ENCODE results near the gene EXOSC1.
"Not testable (repeated sequence)": the region's sequence is repeated elsewhere in the genome, so short reads cannot be mapped to it uniquely, and the experiment has no call there.

Gene EXOSC1

DNA sequence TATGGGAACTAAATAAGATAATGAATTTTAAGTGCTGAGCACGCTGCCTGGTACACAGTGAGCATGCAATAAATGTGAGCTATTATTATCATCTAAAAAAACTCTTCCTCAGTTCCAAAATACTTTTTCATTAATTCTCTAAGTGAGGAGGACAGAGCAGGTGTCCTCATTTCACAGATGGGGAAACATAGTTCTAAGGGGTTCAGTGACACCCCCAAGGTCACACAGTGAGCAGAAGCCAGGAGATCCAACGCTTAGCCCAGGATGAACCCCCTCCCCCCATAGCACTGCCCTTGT is 37.9 kb downstream of the EXOSC1 start:
- no peak for DNase-seq (ENCODE audit: low spot score)

- peak; percentile 88 for DNase-seq (ENCODE audit: low spot score)
Measured at GRCh38 chr10:97407211-97407951, 38.4 kb downstream of the EXOSC1 start.

GRCh38 chr10:97406483-97406882 is 39.3 kb downstream of the EXOSC1 start:
- DNase-seq (ENCODE audit: low spot score), result not testable (repeated sequence)

DNA sequence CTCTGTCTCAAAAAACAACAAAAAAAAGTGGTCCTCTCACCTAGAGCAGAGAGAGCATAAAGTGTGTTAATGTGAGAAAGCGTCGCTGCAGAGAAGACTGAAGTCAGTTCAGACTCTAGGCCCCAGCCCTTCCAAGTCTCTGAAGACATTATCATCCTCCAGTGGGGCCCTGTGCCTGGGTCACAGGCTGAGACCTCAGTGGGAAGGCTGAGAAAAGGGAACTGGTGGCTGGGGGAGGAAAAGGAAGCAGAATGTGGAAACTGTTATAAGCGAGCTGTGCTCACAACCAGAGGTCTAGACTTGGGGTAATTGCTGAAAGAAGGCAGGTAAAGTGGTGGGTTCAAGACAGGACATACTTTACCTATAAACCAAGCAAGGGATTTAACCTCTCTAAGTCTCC is 39.7 kb downstream of the EXOSC1 start:
- DNase-seq (ENCODE audit: low spot score), result no peak

- no peak for DNase-seq (ENCODE audit: low spot score)
Measured at GRCh38 chr10:97404044-97404443, 41.8 kb downstream of the EXOSC1 start.

DNA sequence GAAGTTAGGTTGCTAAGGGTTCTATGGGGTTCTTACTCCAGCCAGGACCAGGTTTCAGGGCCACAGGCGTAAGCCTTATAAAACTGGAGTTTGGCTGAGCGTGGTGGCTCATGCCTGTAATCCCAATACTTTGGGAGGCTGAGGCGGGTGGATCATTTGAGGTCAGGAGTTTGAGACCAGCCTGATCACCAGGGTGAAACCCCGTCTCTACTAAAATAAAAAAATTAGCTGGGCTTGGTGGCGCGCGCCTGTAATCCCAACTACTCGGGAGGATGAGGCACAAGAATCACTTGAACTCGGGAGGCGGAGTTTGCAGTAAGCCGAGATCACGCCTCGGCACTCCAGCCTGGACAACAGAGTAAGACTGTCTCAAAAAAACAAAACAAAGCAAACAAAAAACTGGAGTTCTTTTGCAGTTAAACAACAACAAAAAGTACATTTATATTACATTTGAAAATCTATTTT is 44.3 kb downstream of the EXOSC1 start:
- DNase-seq (ENCODE audit: low spot score), result no peak

GRCh38 chr10:97400665-97401454 is 44.9 kb downstream of the EXOSC1 start, which contains the start of gene RRP12:
Gene RRP12 (minus strand): TSS chr10:97401340. CDS start chr10:97401231, 109 bp downstream.
- peak; percentile 97 for DNase-seq (ENCODE audit: low spot score)

DNA sequence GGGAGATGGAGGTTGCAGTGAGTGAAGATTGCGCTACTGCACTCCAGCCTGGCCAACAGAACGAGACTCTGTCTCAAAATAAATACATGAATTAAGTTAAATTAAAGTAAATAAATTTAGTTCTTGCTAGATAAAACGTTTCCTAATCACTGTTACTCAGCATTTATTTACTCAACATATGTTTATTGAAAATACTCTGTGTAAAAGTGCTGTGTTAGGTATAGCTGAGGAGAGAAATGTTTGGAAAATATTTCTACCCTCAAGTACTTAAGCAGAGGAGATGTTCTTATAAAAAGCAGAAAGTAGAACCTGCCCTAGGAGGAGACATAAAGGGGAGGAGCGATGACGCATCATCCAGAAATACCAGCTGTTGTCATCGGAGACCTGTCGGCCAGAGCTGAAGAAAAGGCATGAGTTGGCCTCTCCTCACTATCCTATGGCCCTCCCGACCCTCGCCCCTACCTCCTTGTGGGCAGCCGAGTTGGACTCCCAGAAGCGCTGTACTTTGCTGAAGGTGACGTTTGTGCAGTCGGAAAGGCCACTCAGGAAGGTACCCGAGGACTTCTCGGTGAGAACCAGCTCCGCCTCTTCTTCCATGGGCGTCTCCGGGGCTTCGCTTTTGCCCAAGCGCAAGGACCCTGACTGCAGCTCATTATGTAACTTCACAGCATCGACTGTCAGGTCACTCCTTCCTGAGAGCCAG is 45.8 kb downstream of the EXOSC1 start:
- peak; percentile 59 for DNase-seq (ENCODE audit: low spot score)

DNA sequence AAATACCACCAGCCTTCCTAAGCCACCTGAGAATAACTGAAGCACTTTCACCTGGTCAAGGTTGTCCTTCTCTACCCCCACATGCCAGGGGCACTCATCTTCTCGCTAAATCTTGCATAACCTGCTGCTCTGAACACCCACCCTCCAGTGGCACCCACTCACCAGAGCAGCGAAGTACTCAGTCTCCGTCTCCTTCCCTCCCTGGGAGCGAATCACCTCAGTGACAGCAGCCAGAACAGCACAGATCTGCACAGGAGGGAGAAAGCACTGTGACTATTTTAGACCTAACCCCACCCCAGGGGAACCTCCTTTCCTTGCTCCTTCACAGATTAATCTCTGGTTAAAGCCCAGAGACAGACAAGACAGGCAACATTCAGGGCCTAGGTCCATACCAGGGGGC is 49.8 kb downstream of the EXOSC1 start:
- no peak for DNase-seq (ENCODE audit: low spot score)

DNA sequence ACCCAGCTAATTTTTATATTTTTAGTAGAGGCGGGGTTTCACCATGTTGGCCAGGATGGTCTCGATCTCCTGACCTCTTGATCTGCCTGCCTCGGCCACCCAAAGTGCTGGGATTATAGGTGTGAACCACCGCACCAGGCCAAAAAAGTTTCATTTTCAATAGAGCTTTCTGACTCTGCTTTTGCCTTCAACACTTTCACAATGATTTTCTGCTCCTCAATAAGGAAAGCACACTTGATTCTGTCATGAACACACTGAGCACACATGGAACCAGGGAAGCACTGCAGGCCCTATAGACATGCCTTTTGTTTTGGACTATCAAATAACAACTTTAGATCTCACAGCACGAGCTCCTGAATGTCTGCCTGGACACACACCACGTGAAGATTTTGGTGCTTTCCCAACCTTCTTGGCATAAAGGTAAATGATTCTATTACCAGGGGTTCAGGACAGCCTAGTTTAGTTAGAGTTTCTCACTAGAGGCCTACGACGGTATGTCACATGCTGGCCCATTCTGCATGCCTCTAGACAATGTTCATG is 52.7 kb downstream of the EXOSC1 start:
- no peak for DNase-seq (ENCODE audit: low spot score)

DNA sequence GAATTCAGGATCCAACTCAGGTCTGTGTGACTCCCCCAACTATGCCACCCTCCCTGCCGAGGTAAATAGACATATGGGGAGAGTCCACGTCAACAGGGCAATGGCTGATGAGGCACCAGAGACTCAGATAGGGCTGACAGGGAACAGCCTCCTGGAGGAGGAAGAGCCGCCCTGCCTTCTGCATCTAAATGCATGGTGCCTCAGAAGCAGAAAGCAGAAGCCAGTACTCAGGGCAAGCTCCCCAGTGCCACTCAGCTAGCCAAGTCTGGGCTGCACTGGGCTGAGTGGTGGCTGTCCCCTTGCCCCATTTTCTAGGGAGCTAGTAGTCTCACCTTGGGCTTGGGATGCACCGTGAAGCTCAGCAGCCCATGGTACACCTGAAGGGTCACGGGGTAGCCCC is 55.7 kb downstream of the EXOSC1 start:
- DNase-seq (ENCODE audit: low spot score), result no peak

GRCh38 chr10:97388152-97388551 is 57.7 kb downstream of the EXOSC1 start:
- DNase-seq (ENCODE audit: low spot score), result no peak

Measured in GM03348 (cell line).